ENCODE measurements around the gene MGAT2. TPM values are rescaled to one million over a fixed set of nuclear protein-coding genes. Genes with fewer than 3 reads are reported as not detected.
A peak's percentile ranks its signal among the peaks of the same experiment; 100 is the strongest.

MGAT2 gene
- total and polyA plus RNA-seq, 4 donors: 10.5 to 44.0 (median 28.7) TPM

- Histone ChIP-seq H3K9me3 (ENCODE audit: control insufficient read depth in 4 of 4, low read length in 3 of 4) (no peaks in the 10 kb centered on the region), H3K36me3 (ENCODE audit: control insufficient read depth in 4 of 4, insufficient read depth in 3 of 4, low read depth in 1 of 4, low read length in 3 of 4) (peaks cover 0 to 5% (median 1%) of the 10 kb centered on the region in 4 donors), H3K4me1 (ENCODE audit: control insufficient read depth in 4 of 4, insufficient read depth in 4 of 4, low read length in 3 of 4) (peaks cover 2 to 39% (median 21%) of the 10 kb centered on the region in 4 donors), H3K27me3 (ENCODE audit: control insufficient read depth in 4 of 4, insufficient read depth in 4 of 4, low read length in 3 of 4) (no peaks in the 10 kb centered on the region), H3K27ac (ENCODE audit: low read depth in 1 of 2, low read length in 2 of 2) (peak overlapping the region; percentile 17 to 93), H3K4me3 (ENCODE audit: low read depth in 1 of 3, low read length in 3 of 3) (peak overlapping the region in 2 of 3 donors; percentile 6 to 28), H3K9ac (ENCODE audit: low read depth in 1 of 2, low read length in 2 of 2) (peak overlapping the region; percentile 58 to 69)
- no peak for DNase-seq (ENCODE audit: low spot score)
- no peak for TF ChIP-seq JUND (IDR thresholded peaks at IDR 0.05)
- no peak for TF ChIP-seq FOXA2 (IDR thresholded peaks at IDR 0.05)
- TF ChIP-seq EGR1 (IDR thresholded peaks at IDR 0.05; ENCODE audit: low read depth in 2 of 2): no peak
- TF ChIP-seq, protein P1, sequence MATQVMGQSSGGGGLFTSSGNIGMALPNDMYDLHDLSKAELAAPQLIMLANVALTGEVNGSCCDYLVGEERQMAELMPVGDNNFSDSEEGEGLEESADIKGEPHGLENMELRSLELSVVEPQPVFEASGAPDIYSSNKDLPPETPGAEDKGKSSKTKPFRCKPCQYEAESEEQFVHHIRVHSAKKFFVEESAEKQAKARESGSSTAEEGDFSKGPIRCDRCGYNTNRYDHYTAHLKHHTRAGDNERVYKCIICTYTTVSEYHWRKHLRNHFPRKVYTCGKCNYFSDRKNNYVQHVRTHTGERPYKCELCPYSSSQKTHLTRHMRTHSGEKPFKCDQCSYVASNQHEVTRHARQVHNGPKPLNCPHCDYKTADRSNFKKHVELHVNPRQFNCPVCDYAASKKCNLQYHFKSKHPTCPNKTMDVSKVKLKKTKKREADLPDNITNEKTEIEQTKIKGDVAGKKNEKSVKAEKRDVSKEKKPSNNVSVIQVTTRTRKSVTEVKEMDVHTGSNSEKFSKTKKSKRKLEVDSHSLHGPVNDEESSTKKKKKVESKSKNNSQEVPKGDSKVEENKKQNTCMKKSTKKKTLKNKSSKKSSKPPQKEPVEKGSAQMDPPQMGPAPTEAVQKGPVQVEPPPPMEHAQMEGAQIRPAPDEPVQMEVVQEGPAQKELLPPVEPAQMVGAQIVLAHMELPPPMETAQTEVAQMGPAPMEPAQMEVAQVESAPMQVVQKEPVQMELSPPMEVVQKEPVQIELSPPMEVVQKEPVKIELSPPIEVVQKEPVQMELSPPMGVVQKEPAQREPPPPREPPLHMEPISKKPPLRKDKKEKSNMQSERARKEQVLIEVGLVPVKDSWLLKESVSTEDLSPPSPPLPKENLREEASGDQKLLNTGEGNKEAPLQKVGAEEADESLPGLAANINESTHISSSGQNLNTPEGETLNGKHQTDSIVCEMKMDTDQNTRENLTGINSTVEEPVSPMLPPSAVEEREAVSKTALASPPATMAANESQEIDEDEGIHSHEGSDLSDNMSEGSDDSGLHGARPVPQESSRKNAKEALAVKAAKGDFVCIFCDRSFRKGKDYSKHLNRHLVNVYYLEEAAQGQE (IDR thresholded peaks at IDR 0.05): no peak
- TF ChIP-seq YY1 (IDR thresholded peaks at IDR 0.05): no peak
- TF ChIP-seq HNF4G (IDR thresholded peaks at IDR 0.05): no peak
- TF ChIP-seq RXRA (IDR thresholded peaks at IDR 0.05): no peak
- no peak for TF ChIP-seq ATF3 (IDR thresholded peaks at IDR 0.05)
- no peak for TF ChIP-seq GABPA (IDR thresholded peaks at IDR 0.05 in 1 of 2, conservative IDR thresholded peaks at IDR 0.05 in 1 of 2)
- WGBS: 17% methylated on average over 3 of the region's 3 CpGs
Observed at GRCh38 chr14:49623387-49623786, 2.8 kb downstream of the MGAT2 start.

- no peak for DNase-seq (ENCODE audit: low spot score)
- Histone ChIP-seq H3K9me3 (ENCODE audit: control insufficient read depth in 4 of 4, low read length in 3 of 4) (no peaks in the 10 kb centered on the region), H3K36me3 (ENCODE audit: control insufficient read depth in 4 of 4, insufficient read depth in 3 of 4, low read depth in 1 of 4, low read length in 3 of 4) (peaks cover 0 to 2% (median 0%) of the 10 kb centered on the region in 4 donors), H3K27me3 (ENCODE audit: control insufficient read depth in 4 of 4, insufficient read depth in 4 of 4, low read length in 3 of 4) (no peaks in the 10 kb centered on the region), H3K9ac (ENCODE audit: low read depth in 1 of 2, low read length in 2 of 2) (peak overlapping the region in 1 of 2 donors; percentile 69), H3K4me3 (ENCODE audit: low read depth in 1 of 3, low read length in 3 of 3) (peak overlapping the region in 1 of 3 donors; percentile 28), H3K27ac (ENCODE audit: low read depth in 1 of 2, low read length in 2 of 2) (peak overlapping the region; percentile 17 to 93), H3K4me1 (ENCODE audit: control insufficient read depth in 4 of 4, insufficient read depth in 4 of 4, low read length in 3 of 4) (peaks cover 2 to 39% (median 19%) of the 10 kb centered on the region in 4 donors)
- 39% methylated on average over 6 of the region's 6 CpGs for WGBS
- peak; percentile 28 to 50 for TF ChIP-seq HNF4A (conservative IDR thresholded peaks at IDR 0.05)
- peak; percentile 15 for TF ChIP-seq SP1 (IDR thresholded peaks at IDR 0.05)
- TF ChIP-seq, protein P1 (IDR thresholded peaks at IDR 0.05): no peak
- TF ChIP-seq EGR1 (IDR thresholded peaks at IDR 0.05; ENCODE audit: low read depth in 2 of 2): no peak
Observed at GRCh38 chr14:49623941-49624839, 3.6 kb downstream of the MGAT2 start.

All from liver (tissue), 9 donors.